ENCODE measurements around the gene PRKCSH.
"Not testable (repeated sequence)": the region's sequence is repeated elsewhere in the genome, so short reads cannot be mapped to it uniquely, and the experiment has no call there.

PRKCSH gene

GRCh38 chr19:11418549-11419506 lies 16.6 kb upstream of the PRKCSH start, which contains the start of gene RGL3:
RGL3 (minus strand) TSS chr19:11419314; CDS start chr19:11419278, 36 bp downstream.
- DNase-seq (ENCODE audit: low read depth in 2 of 2): no peak

- no peak for DNase-seq (ENCODE audit: low read depth in 2 of 2)
Measured at GRCh38 chr19:11420429-11421370, 14.7 kb upstream of the PRKCSH start.

- DNase-seq (ENCODE audit: low read depth in 2 of 2): peak in 1 of 2 donors; percentile 27
Measured at GRCh38 chr19:11421371-11422098, 13.9 kb upstream of the PRKCSH start.

DNA sequence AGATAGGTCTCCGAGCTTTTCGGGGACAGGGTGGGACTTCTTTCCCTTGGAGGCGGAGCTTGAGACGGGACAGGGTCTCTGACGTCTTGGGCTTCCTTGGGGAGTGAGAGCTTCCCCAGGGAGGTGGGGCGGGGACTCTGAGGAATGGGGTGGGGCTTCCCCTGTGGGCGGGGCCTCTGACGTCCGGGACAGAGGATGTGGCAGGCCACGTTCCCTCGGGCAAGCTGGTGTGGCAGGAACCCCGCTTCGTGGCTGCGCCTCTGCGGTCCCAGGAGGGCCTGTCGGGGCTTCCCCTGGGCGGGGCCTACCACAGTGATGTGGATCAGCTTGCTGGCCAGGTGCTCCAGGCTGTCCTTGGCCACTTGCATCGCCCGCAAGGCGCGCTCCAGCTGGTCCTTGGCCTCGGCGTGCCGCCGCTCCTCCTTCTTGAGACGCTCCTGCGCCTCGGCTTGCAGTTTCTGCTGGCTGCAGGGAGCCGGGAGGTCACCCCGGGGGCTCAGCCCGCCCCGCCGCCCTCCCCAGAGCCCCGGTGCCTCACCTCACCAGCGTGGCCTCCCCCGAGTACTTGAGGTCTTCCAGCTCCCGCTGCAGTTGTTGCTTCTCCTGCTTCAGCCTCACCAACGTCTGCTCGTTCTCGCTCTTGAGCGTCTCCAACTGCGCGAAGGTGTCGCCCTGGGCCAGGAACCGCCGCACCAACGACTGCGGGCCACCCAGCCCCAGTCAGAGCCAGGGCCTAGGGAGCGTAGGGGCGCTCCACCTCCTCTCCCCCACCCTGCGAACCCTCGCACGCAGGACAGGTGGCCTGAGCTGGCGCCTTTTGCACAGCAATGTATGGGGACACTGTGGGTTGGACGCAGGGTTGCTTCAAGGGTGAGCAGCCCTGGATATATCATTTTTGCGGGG lies 13.0 kb upstream of the PRKCSH start:
- peak; percentile 22 to 41 for DNase-seq (ENCODE audit: low read depth in 2 of 2)

GRCh38 chr19:11423164-11423790 lies 12.2 kb upstream of the PRKCSH start:
- no peak for DNase-seq (ENCODE audit: low read depth in 2 of 2)

GRCh38 chr19:11423791-11424181 lies 11.6 kb upstream of the PRKCSH start:
- DNase-seq (ENCODE audit: low read depth in 2 of 2): no peak

GRCh38 chr19:11425719-11426457 lies 9.5 kb upstream of the PRKCSH start:
- DNase-seq (ENCODE audit: low read depth in 2 of 2): no peak

GRCh38 chr19:11426656-11427055 lies 8.8 kb upstream of the PRKCSH start:
- DNase-seq (ENCODE audit: low read depth in 2 of 2): no peak

- DNase-seq (ENCODE audit: low read depth in 2 of 2): not testable (repeated sequence)
Measured at GRCh38 chr19:11433526-11433925, 1.9 kb upstream of the PRKCSH start.

DNA sequence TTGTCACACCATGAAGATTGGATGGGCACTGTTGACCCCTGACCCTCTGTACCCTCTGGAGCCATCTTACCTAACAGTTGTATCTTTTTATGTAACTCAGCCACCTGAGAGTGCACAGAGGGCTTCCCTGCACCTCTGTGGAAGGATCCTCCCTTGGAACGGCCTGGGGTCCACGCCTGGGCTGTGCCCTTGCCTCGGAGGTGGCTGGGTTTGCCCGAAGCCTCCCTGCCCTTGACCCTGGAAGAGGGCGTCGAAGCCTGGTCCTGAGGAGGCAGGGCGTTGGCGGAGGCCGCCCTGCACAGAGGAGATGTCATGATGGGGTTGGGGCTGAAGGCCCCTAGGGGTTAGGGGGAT lies 755 bp upstream of the PRKCSH start:
- no peak for DNase-seq (ENCODE audit: low read depth in 2 of 2)

GRCh38 chr19:11435833-11436313 lies 438 bp downstream of the PRKCSH start:
- DNase-seq (ENCODE audit: low read depth in 2 of 2): no peak

- no peak for DNase-seq (ENCODE audit: low read depth in 2 of 2)
Measured at GRCh38 chr19:11437955-11438354, 2.5 kb downstream of the PRKCSH start.

DNA sequence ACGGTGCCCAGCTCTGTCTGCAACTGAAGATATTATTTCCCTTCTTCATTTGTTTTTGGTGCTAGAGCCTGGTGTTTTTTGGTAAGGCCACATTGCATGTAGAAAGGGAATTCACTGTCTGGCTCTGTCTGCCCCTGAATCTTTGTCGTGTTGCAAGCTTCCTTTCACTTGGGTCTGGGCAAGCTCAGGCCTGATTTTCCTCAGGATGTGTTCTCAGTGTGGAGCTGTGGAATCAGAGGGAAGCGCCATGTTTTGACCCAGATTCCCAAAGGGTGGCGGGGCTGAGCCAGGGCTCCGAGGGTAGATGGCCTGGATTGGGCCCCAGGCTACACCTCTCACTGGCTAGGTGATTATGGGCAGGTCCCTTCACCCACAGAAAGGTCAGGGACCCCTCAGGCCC lies 8.6 kb downstream of the PRKCSH start:
- DNase-seq (ENCODE audit: low read depth in 2 of 2): no peak

- DNase-seq (ENCODE audit: low read depth in 2 of 2): no peak
Measured at GRCh38 chr19:11445141-11445540, 9.7 kb downstream of the PRKCSH start.

DNA sequence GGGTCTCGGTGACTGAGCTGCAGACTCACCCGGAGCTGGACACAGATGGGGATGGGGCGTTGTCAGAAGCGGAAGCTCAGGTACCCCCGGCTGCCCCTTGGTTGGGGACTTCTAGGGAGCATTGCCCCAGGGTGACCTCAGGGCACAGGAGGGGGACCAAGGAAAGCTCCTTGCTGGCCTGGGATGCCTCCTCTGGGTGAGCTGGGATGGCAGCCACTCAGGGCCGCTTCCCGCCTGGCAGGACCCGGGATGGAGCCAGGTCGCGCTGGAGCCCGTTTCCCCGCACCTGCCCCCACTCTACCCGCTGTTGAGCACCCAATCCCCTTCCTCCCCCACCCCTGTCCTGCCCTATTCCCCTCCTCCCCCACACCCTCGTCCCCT lies 10.8 kb downstream of the PRKCSH start:
- no peak for DNase-seq (ENCODE audit: low read depth in 2 of 2)

DNA sequence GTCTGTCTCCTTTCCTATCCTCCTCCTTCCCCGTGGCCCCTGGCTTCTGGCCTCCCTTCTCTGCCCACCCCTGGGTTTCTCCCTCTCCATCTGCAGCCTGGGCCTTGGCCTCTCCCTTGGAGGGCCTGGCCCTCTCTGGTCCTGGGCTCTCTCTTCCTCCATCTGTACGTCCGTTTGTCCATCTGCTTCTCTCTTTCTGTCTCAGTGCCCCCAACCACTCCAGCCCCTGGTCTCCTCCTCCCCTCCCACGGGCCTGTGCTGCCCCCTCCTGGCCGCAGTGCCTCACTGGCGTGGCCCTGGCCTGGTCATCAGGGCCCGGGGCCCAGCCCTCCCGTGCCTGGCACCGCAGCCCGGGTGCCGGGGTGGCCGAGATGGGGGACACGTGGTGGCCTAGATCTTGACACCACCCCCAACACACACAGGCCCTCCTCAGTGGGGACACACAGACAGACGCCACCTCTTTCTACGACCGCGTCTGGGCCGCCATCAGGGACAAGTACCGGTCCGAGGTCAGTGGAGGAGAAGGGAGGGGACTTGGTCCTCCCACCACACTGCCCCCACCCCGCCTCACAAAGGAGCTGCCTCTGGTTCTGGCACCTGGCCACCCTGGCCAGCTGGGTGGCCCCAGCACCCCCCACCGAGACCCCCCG lies 11.3 kb downstream of the PRKCSH start:
- DNase-seq (ENCODE audit: low read depth in 2 of 2): no peak

GRCh38 chr19:11447347-11448262 lies 12.2 kb downstream of the PRKCSH start:
- no peak for DNase-seq (ENCODE audit: low read depth in 2 of 2)

GRCh38 chr19:11448410-11448809 lies 13.0 kb downstream of the PRKCSH start:
- DNase-seq (ENCODE audit: low read depth in 2 of 2): no peak

All from stimulated activated CD4-positive, alpha-beta T cell treated with anti-CD3 and anti-CD28 coated beads, Interleukin-1b, Interleukin-23, amount 100 ng/mL, for 1 hour (primary cell).